Stimulated activated CD8-positive, alpha-beta memory T cell treated with anti-CD3 and anti-CD28 coated beads, Interleukin-2, amount 100 ng/mL, for 48 hours (primary cell): ENCODE results near the gene LRCOL1.

Experiments used
- DNase-seq, 2 donors: peaks; one replicate each; pipeline ENCODE4 v3.0.0-alpha.2; 2020; ENCODE audit warnings: low read depth in 2 of 2

The LRCOL1 gene

GRCh38 chr12:132635076-132635955 lies 24.9 kb upstream of the LRCOL1 start:
- no peak for DNase-seq

DNA sequence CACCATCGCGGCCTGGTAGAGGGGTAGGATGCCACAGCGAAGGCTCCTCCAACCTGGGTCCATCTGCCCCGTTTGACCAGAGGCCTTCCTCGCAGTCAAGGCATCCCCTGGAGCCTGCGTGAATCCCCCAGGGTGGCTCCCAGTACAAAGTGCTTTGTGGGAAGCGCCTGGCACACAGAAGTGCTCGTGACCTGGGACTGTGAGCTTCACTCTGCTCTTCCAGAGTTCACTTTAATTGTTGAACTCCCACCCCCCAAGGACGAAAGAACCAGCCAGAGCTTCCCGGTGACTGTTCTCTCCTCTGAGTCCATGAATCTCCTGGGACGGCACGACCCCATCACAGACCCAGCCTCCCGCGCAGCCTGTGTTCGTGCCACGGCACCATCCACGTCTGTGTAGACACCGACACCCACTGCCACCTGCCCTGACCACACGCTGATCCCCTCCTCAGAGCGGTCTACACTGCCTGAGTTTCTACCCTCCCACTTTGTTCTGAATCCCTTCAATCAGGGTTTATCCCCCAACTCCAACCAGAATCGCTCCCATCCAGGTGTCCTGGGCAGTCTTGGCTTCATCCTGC lies 24.1 kb upstream of the LRCOL1 start:
- no peak for DNase-seq

- no peak for DNase-seq
Observed at GRCh38 chr12:132633901-132634300, 23.5 kb upstream of the LRCOL1 start.

DNA sequence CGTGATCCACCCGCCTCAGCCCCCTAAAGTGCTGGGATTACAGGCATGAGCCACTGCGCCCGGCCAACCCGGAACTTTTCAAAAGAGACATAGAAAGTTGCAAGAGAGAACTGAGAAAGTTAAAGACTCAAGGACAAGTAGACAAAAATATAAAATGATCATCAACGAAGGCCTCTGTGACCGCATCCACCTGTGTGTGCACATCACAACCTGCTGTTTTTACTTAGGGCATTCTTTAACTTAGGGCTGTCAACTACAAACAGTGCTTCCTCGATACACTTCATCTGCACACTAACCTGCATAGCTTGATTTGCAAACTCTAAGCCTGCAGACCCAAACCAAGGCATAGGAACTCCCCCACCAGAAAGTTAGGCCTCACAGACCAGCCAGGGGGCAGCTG lies 23.0 kb upstream of the LRCOL1 start:
- DNase-seq: no peak

DNA sequence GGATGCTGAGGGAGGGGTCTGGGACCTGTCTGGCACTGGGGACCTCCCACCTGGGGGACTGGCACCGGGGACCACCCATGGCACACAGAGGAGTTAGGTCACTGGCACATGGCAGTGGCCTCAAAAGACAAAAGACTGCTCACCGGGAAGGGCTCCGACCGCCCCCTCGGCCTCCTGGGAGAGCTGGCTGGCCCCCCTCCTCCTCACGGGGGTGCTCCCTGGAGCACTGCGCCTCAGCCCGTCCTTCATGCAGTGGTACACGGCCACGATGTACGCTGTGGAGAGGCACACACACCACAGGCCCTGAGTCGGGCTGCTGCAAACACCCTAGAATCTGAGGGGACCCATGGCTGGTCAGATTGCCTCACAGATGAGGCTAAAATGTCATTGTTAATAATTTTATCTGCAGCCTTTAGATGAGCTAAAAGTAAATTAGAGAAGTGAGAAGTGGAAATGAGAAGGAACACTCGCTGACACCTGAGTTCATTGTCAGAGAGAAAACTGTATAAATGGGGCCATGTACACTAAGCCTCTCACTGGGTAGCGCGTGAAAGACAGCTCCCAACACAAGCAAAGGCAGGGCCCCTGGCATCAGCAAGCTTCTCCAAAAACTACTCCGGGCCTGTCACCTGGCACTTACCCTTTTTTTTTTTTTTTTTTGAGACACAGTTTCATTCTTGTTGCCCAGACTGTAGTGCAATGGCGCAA lies 22.3 kb upstream of the LRCOL1 start:
- DNase-seq: no peak

DNA sequence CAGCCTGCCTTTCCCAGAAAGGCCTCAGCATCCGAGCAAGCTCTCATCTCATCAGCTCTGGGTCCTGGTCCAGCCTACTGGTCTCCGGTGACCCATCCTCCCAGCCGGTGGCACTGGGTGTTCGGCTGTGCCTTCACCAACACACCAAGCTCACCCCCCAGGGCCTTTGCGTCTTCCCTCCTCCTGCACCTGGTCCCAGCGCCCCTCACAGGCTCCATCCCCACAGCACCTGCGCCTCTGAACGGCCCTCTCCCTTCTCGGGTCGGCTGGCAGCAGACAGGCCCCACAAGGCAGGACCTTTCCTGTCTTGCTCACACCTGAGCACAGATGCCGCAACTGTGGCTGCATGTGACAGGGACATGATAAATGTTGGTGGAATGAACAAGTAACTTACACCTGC lies 21.3 kb upstream of the LRCOL1 start:
- DNase-seq: no peak

- DNase-seq: no peak
Observed at GRCh38 chr12:132630672-132631071, 20.3 kb upstream of the LRCOL1 start.

DNA sequence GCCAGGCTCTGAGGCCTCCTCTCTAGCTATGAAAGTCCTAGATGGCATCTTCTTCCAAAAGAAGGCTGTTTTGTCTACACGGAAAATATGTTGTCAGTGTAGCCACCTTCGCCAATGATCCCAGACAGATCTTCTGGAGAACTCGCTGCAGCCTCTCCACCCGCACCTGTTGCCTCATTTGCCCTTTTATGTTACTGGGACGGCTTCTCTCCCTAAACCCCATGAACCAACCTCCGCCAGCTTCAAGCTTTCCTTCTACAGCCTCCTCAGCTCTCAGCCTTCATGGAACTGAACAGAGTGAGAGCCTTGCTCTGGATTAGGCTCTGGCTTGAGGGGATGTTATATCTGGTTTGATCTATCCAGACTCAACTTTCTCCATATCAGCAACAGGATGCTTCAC lies 18.9 kb upstream of the LRCOL1 start:
- DNase-seq: no peak

DNA sequence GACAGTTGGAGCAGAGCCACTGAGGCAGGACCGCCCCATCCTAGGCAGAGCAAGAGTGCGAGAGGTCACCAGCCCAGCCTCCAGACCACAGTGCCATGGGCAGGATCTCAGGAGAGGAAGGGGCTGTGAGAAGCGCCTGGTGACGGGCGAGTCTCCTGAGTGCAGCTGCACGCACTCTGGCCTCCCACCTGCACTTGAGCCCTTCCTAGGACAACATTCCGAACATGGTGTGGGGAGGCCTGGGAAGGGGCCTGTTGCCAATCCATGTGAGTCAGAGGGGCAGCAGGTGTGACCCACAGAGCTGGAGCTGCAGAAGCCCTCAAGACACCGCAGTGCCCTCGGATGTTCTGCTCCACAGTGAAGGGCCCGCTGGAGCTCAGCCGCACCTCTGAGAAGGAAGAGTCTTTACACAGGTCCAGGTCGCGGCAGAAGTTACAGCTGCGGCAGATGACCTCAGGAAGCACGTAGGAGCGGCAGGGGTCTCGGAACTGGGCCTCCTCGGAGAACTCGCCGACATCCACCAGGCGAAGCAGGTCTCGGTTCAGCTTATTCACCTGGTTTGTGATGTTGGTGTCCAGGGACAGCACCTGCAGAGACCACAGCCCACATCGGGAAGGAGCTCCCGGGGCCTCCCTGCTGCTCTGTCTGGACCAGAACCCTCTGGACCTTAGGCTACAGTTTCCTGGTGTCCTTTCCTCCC lies 15.5 kb upstream of the LRCOL1 start:
- DNase-seq: no peak

DNA sequence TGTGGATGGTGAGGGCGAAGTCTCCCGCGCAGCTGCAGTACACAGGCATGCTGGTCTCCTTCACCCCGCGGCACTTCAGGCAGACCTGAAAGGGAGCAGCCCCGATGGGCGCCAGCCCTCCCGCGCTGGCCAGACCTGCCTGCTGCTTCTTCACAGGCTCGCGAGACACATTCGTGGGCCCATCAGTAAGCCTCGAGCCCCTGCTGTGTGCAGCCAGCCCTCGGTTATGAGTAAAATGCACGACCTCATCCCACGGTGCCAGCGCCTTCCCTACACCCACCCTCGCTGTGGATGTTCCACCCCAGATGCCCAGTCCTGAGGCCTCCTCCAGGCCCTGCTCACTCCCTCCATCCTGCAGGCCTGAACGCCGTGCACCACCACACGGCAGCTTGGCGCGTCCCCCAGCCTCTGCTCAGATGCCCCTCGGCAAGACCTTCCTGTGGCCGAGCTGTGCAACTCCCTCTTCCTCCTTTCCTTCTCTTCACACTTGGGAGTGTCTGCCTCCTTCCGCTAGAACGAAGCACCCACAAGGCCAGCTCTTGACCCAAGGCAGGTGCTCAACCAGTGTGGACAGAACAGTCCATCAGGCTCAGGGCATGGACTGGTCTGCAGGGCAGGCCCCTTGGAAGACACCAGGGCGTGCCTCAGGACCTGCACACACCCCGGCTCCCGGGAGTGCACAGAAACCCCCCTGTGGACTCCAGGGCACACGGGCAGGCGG lies 14.7 kb upstream of the LRCOL1 start:
- no peak for DNase-seq

GRCh38 chr12:132624186-132624855 lies 13.9 kb upstream of the LRCOL1 start:
- no peak for DNase-seq

DNA sequence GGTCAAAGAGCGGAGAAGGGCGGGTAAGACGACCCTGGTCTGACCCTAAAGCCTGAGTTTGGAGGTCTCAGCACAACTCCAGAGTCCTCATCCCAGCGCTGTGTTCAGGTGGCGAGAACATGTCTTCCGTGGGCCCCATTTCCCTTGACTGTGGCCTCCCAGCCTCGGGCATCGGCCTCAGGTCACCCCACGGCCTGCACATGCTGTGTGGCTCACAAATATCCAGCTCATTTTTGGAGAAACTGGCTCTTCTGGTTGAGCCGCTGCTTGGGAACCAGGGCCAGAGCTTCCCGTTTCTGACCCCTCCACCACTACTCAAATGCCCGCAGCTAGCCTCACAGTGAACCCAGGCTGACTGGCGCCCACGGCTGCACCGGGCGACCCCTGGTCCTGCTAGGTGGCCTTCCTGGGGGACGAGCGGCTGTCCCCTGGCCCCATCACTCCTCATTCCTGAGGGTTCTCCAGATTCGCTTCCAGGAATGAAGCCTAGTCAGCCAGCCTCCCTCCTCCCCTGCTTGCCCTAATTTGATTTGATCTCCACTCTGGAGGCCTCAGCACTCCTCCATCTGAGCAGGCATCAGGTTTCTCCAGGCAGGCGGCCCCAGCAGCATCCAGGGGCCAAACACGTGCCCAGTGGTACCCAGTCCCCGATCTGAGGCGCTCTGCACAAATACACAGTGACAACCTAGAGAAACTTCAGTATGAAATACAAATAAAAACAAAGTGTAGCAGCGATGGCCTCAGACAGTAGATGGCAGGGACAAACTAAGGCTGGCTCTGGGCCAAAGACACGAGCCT lies 12.9 kb upstream of the LRCOL1 start:
- no peak for DNase-seq

GRCh38 chr12:132622437-132623071 lies 12.2 kb upstream of the LRCOL1 start:
- no peak for DNase-seq

GRCh38 chr12:132621657-132622435 lies 11.5 kb upstream of the LRCOL1 start:
- DNase-seq: no peak

- DNase-seq: no peak
Observed at GRCh38 chr12:132620899-132621656, 10.7 kb upstream of the LRCOL1 start.

DNA sequence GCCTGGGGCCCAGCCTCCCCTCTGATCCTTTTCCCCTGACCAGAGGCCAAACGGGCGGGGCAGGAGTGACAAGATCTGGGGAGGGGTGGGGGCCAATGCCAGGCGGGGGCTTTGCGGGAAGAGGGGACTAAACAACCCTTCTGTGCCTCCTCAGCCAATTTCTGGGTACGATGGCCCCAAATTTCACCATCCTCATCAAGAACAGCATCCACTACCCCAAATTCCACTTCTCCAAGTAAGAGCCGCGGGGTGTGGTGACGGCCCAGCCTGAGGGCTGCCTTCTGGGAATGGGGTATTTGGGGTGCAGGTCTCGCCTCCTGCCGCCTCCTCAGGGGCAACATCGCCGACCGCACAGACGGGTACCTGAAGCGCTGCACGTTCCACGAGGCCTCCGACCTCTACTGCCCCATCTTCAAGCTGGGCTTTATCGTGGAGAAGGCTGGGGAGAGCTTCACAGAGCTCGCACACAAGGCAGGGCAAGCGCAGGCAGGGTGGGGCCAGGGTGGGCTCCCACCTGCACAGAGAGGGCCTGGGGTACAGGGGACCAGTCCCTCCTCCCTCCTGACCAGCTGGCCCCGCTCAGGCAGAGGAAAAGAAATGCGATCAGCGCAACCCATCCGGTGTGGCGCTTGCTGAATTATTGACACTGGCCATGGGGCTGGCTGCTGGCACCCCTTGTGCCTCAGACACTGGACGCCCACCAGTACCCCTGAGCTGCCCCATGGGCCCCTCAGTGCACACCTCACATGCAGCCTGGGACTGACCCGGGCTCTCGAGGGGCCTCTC lies 9.9 kb upstream of the LRCOL1 start:
- DNase-seq: no peak

DNA sequence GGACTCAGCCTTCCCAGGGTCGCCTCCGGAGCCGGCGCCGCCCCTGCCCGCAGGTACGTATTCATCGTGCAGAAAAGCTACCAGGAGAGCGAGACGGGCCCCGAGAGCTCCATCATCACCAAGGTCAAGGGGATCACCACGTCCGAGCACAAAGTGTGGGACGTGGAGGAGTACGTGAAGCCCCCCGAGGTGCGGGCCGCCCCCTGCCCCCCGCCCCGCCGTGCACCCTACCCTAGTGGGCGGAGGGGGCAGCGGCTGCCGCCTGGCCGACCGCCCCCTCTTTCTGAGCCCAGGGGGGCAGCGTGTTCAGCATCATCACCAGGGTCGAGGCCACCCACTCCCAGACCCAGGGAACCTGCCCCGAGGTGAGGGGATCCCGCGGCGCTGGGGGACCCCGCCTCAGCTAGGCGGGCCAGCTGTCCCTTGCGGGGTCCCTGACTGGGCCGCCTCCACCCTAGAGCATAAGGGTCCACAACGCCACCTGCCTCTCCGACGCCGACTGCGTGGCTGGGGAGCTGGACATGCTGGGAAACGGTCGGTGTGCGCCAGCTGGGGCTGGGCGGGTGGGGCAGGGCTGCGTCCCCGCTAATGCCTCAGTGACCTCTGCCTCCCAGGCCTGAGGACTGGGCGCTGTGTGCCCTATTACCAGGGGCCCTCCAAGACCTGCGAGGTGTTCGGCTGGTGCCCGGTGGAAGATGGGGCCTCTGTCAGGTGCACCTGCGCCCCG lies 9.2 kb upstream of the LRCOL1 start:
- no peak for DNase-seq
